ENCODE results near the gene TCP11. TPM values are rescaled to one million over a fixed set of nuclear protein-coding genes. Genes with fewer than 3 reads are reported as not detected.

Gene TCP11
- total and polyA plus RNA-seq, 11 donors = 0.04 TPM; not detected in 10

- H3K4me1 ChIP-seq = peaks cover 0 to 43% (median 23%) of the 10 kb centered on the region in 12 donors
- 86 to 98% (median 87%) methylated on average over 5 of the region's 5 CpGs for WGBS, 4 donors
- H3K4me3 ChIP-seq = no peak overlapping the region
- intact Hi-C loops (cut with DNase I) = no loop called here
- no peak overlapping the region for H3K27ac ChIP-seq
- TF ChIP-seq POLR2A (IDR thresholded peaks at IDR 0.05) = no peak
- TF ChIP-seq CTCF (IDR thresholded peaks at IDR 0.05) = no peak
- peaks cover 0 to 12% (median 0%) of the 10 kb centered on the region in 9 donors for H3K27me3 ChIP-seq
- ATAC-seq (no peak), DNase-seq (no peak)
- H3K9me3 ChIP-seq = no peaks in the 10 kb centered on the region
- no peaks in the 10 kb centered on the region for H3K36me3 ChIP-seq
These were observed 38.0 kb upstream of the TCP11 start for GRCh38 chr6:35178932-35179832.

GRCh38 chr6:35178012-35178411 lies 36.9 kb upstream of the TCP11 start:
- no peak for TF ChIP-seq POLR2A (IDR thresholded peaks at IDR 0.05)
- no peaks in the 10 kb centered on the region for H3K36me3 ChIP-seq
- H3K9me3 ChIP-seq = no peaks in the 10 kb centered on the region
- no peak for ATAC-seq
- H3K27me3 ChIP-seq = peaks cover 0 to 7% (median 0%) of the 10 kb centered on the region in 9 donors
- 79 to 93% (median 87%) methylated on average over 2 of the region's 2 CpGs for WGBS, 4 donors
- DNase-seq = no peak
- intact Hi-C loops (cut with DNase I) = no loop called here
- H3K27ac ChIP-seq = no peak overlapping the region
- H3K4me3 ChIP-seq = no peak overlapping the region
- peaks cover 0 to 33% (median 19%) of the 10 kb centered on the region in 12 donors for H3K4me1 ChIP-seq

- intact Hi-C loops (cut with DNase I) = no loop called here
- no peak for ATAC-seq
- H3K4me3 ChIP-seq = no peak overlapping the region
These were observed 36.5 kb upstream of the TCP11 start for GRCh38 chr6:35177596-35177995.

GRCh38 chr6:35177157-35177556 lies 36.0 kb upstream of the TCP11 start:
- DNase-seq = no peak
- Histone ChIP-seq H3K27me3 (peaks cover 0 to 5% (median 0%) of the 10 kb centered on the region in 9 donors), H3K4me1 (peaks cover 0 to 31% (median 19%) of the 10 kb centered on the region in 12 donors), H3K9me3 (no peaks in the 10 kb centered on the region), H3K36me3 (no peaks in the 10 kb centered on the region), H3K27ac (no peak overlapping the region), H3K4me3 (no peak overlapping the region)
- TF ChIP-seq POLR2A (IDR thresholded peaks at IDR 0.05) = no peak
- TF ChIP-seq CTCF (IDR thresholded peaks at IDR 0.05) = no peak
- intact Hi-C loops (cut with DNase I) = no loop called here
- ATAC-seq = no peak
- 73 to 83% (median 78%) methylated on average over 3 of the region's 3 CpGs for WGBS, 4 donors

More at GRCh38 chr6:35177596-35177995, 36.5 kb upstream of the TCP11 start:
- no peak for DNase-seq
- TF ChIP-seq CTCF (IDR thresholded peaks at IDR 0.05) = no peak
- no peak for TF ChIP-seq POLR2A (IDR thresholded peaks at IDR 0.05)
- Histone ChIP-seq H3K4me1 (peaks cover 0 to 33% (median 19%) of the 10 kb centered on the region in 12 donors), H3K27me3 (peaks cover 0 to 7% (median 0%) of the 10 kb centered on the region in 9 donors), H3K9me3 (no peaks in the 10 kb centered on the region), H3K36me3 (no peaks in the 10 kb centered on the region), H3K27ac (no peak overlapping the region)
- WGBS, 4 donors = 66 to 78% (median 72%) methylated on average over 2 of the region's 2 CpGs
